ELF-1 (cell line): ENCODE data around the gene PPP6R1.
A peak's percentile ranks its signal among the peaks of the same experiment; 100 is the strongest.

ENCODE experiments used
- DNase-seq: peaks from one replicate; pipeline ENCODE4 v3.0.0-alpha.2; 2016; ENCODE audit warnings: low read depth, low spot score

PPP6R1 gene, protein sequence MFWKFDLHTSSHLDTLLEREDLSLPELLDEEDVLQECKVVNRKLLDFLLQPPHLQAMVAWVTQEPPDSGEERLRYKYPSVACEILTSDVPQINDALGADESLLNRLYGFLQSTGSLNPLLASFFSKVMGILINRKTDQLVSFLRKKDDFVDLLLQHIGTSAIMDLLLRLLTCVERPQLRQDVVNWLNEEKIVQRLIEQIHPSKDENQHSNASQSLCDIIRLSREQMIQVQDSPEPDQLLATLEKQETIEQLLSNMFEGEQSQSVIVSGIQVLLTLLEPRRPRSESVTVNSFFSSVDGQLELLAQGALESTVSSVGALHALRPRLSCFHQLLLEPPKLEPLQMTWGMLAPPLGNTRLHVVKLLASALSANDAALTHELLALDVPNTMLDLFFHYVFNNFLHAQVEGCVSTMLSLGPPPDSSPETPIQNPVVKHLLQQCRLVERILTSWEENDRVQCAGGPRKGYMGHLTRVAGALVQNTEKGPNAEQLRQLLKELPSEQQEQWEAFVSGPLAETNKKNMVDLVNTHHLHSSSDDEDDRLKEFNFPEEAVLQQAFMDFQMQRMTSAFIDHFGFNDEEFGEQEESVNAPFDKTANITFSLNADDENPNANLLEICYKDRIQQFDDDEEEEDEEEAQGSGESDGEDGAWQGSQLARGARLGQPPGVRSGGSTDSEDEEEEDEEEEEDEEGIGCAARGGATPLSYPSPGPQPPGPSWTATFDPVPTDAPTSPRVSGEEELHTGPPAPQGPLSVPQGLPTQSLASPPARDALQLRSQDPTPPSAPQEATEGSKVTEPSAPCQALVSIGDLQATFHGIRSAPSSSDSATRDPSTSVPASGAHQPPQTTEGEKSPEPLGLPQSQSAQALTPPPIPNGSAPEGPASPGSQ

DNA sequence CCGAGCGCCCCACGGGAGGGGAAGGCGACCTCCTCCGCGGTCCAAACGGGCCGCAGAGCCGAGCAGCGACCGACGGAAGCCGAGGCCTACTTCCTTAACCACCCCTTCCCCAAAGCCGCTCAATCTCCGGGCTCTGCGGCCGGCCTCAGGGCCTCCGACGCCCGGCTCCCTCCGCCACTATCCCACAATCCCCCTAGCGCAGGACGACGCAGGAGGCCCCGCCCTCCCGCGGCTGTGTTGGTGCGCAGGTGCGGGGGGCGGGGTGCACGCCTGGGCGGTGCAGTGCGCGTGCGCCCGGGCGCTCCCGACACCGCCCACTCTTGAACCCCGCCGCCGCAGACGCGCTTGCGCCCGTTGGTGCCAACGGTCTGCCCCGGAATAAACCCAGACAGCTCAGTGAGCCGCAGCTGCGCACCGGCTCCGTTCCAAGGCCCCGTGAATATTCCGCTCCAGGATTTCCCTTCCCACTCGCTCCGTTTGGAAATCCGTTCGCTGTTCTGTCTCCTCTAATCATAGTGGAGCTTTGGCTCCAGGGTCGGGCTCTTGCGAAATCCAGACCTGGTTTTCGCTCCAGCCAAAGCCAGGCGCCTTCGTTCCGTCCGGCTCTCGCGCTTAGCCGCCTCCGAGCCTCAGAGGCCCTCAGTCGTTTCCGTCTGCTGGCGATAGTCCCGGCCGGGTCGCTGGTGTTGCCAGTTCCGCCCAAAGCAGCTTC is at the start of gene PPP6R1:
Gene PPP6R1, minus strand, starts transcription at position 190 of the 712 bp plus-strand sequence. CDS start 11,914 bp downstream, outside the sequence.
- peak; percentile 100 for DNase-seq

GRCh38 chr19:55308281-55308680 is 49.5 kb upstream of the PPP6R1 start:
- no peak for DNase-seq

GRCh38 chr19:55306712-55307111 is 47.9 kb upstream of the PPP6R1 start:
- DNase-seq = no peak

GRCh38 chr19:55305983-55306562 is 47.3 kb upstream of the PPP6R1 start:
- no peak for DNase-seq

- DNase-seq = peak; percentile 67
These were observed 46.7 kb upstream of the PPP6R1 start for GRCh38 chr19:55305491-55305890.

GRCh38 chr19:55304980-55305379 is 46.2 kb upstream of the PPP6R1 start:
- DNase-seq = no peak

DNA sequence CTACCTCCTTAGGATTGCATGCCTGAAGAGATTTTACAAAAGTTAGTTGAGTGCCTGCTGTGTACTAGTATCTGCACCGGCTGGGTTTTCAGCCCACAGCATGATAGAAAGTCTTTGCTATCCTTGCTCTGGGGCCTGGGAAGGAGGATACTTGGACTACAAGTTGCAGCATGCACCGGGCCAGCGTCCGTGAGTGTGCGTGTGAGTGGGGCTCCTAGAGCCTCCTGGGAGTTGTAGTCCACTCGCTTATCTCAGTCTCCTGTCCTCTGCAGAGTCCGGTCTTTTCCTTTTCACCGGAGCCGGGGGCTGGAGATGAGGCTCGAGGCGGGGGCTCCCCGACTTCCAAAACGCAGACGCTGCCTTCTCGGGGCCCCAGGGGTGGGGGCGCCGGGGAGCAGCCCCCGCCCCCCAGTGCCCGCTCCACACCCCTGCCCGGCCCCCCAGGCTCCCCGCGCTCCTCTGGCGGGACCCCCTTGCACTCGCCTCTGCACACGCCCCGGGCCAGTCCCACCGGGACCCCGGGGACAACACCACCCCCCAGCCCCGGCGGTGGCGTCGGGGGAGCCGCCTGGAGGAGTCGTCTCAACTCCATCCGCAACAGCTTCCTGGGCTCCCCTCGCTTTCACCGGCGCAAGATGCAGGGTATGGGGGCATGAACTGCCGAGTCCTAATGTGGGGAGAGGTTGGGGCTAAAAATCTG is 45.6 kb upstream of the PPP6R1 start:
- DNase-seq = peak; percentile 67

DNA sequence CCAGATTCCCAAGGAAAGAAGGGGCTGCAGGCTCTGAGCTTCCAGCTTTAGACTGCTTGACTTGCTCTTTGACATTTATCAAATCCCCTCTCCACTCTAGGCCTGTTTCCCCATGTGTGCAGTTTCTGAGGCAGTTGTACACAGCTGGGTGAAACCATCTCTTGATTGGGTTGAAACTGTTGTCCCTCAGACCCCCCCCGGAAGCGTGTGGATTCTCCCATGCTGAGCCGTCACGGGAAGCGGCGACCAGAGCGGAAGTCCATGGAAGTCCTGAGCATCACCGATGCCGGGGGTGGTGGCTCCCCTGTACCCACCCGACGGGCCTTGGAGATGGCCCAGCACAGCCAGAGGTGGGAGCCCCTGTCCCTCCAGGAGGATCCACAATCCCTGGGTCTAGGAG is 44.7 kb upstream of the PPP6R1 start:
- no peak for DNase-seq

GRCh38 chr19:55302318-55302703 is 43.5 kb upstream of the PPP6R1 start:
- DNase-seq = no peak

- peak; percentile 89 for DNase-seq
These were observed 42.9 kb upstream of the PPP6R1 start for GRCh38 chr19:55301459-55302317.

GRCh38 chr19:55300886-55301458 is 42.2 kb upstream of the PPP6R1 start:
- no peak for DNase-seq

- DNase-seq = no peak
These were observed 41.2 kb upstream of the PPP6R1 start for GRCh38 chr19:55299991-55300390.

DNA sequence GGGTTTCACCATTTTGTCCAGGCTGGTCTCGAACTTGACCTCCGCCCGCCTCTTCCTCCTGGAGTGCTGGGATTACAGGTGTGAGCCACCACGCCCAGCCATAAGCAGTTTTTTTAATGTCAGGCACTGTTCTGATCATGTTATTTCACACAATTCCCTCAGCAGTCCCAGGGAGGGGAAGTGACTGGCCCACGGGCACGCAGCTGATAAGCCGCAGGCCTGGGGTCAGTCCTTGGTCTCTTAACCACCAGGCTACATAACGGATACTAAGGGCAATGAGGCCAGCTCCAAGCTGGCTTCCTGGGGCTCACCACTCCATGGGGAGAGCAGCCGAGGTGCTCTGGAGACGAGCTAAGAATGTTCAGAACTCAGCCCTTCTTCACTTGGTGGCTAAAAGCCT is 38.5 kb upstream of the PPP6R1 start:
- no peak for DNase-seq

GRCh38 chr19:55289117-55289796 is 30.4 kb upstream of the PPP6R1 start:
- peak; percentile 19 for DNase-seq

- no peak for DNase-seq
These were observed 28.7 kb upstream of the PPP6R1 start for GRCh38 chr19:55287361-55288079.

DNA sequence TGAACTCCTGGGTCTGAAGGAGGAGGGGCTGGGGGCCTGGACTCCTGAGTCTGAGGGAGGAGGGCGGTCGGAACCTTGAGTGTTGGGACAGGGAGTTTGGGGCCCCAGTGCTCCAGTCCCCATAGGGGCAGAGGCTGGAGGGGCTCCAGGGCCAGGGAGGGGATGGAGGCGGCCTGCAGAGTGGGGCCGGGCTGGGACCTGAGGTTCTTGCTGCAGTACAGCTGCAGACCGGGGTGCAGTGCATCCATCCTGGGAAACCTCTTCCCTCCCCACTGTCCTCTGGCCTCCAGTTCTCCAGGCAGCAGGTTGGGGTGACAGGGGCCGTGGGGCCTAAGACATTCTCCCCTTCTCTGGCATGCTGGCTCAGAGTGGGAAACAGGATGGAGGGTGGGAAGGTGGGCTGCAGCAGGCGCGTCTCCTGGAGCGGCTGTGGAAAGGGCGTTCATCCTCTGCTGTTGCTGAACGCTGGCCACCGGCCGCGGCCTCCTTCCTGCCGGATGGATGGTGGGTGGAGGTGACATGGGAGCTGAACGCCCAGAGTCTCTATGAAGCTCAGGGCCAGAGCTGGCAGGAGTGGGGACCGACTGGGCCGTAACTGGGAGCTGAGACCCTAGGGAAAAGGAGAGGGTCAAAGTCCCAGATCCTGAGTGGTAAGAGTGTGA is 26.5 kb upstream of the PPP6R1 start:
- no peak for DNase-seq

DNA sequence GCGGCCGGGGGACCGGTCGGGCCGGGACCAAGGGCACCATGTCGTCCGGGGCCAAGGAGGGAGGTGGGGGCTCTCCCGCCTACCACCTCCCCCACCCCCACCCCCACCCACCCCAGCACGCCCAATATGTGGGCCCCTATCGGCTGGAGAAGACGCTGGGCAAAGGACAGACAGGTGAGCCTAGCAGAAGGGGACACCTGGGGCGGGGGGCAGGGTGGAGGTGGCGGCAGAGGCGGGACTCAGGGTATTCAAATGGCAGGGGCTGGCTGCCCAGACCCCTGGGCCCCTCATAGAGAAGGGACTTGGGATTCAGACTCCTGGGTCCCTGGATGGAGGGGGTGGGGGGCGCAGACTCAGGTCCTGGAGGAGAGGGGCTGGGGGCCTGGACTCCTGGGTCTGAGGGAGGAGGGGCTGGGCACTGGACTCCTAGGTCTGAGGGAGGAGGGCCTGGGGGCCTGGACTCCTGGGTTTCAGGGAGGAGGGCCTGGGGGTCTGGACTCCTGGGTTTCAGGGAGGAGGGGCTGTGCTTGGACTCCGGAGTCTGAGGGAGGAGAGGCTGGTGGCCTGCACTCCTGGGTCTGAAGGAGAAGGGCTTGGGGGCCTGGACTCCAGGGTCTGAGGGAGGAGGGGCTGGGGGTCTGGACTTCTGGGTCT is 25.7 kb upstream of the PPP6R1 start:
- DNase-seq = no peak
